Fibroblast of lung (primary cell): ENCODE measurements around the gene ZNF385A. TPM values are rescaled to one million over a fixed set of nuclear protein-coding genes. Genes with fewer than 3 reads are reported as not detected.

Source experiments
- DNase-seq, 2 donors: peaks; one replicate each; pipeline versions ENCODE4 v3.0.0 to v3.0.0-alpha.2; 2010; ENCODE audit warnings: low read depth in 2 of 2
- H2AFZ ChIP-seq: 2 replicates; pipeline ENCODE4 v1.5.1; 2012; ENCODE audit warnings: low read length, control low read depth, inconsistent platforms
- H3K27ac ChIP-seq: 2 replicates; pipeline ENCODE4 v1.5.1; 2011; ENCODE audit warnings: low read length, control low read depth; ENCODE audit not compliant: insufficient read depth
- H3K27me3 ChIP-seq: 2 replicates; pipeline ENCODE4 v1.5.1; 2011; ENCODE audit warnings: mild to moderate bottlenecking, low read length; ENCODE audit not compliant: control insufficient read depth, insufficient read depth
- H3K36me3 ChIP-seq: 2 replicates; pipeline ENCODE4 v1.5.1; 2011; ENCODE audit warnings: low read length; ENCODE audit not compliant: control insufficient read depth, insufficient read depth
- H3K4me1 ChIP-seq: 2 replicates; pipeline ENCODE4 v1.5.1; 2011; ENCODE audit warnings: low read length; ENCODE audit not compliant: control insufficient read depth, insufficient read depth; ENCODE audit errors: extremely low read depth
- H3K4me2 ChIP-seq: 2 replicates; pipeline ENCODE4 v1.5.1; 2011; ENCODE audit warnings: low read length, control low read depth; ENCODE audit not compliant: insufficient read depth; ENCODE audit errors: extremely low read depth
- H3K4me3 ChIP-seq, 4 experiments: fragments of 200-600 bp in 1 of 4; sonication (generic) in 1 of 4; replicated peaks in 1 of 4; 2 replicates each; pipeline ENCODE4 v1.5.1; 2011 to 2016; ENCODE audit warnings: low read length in 4 of 4, low read depth in 3 of 4, mild to moderate bottlenecking in 3 of 4, control low read depth in 2 of 4, inconsistent platforms in 1 of 4, mixed read lengths in 1 of 4; ENCODE audit not compliant: insufficient read depth in 1 of 4; ENCODE audit errors: control extremely low read depth in 1 of 4
- H3K79me2 ChIP-seq: 2 replicates; pipeline ENCODE4 v1.5.1; 2012; ENCODE audit warnings: mild to moderate bottlenecking, low read length, inconsistent platforms; ENCODE audit not compliant: control insufficient read depth, insufficient read depth
- H3K9ac ChIP-seq: 2 replicates; pipeline ENCODE4 v1.5.1; 2011; ENCODE audit warnings: mild to moderate bottlenecking, low read length, control low read depth; ENCODE audit not compliant: insufficient read depth
- H3K9me3 ChIP-seq: 2 replicates; pipeline ENCODE4 v1.5.1; 2012; ENCODE audit warnings: low read depth, low read length; ENCODE audit not compliant: control insufficient read depth, insufficient read depth
- H4K20me1 ChIP-seq: 2 replicates; pipeline ENCODE4 v1.5.1; 2011; ENCODE audit warnings: low read length; ENCODE audit not compliant: control insufficient read depth, insufficient read depth; ENCODE audit errors: extremely low read depth
- CTCF ChIP-seq, 2 donors: IDR thresholded peaks in 1 of 2; conservative IDR thresholded peaks in 1 of 2; 1 replicate in 1 of 2; 2 replicates in 1 of 2; pipeline ENCODE4 v1.5.1; 2011 to 2012; ENCODE audit warnings: low read length in 2 of 2, control low read depth in 1 of 2, inconsistent platforms in 1 of 2, low read depth in 1 of 2, mild to moderate bottlenecking in 1 of 2
- EZH2 ChIP-seq: IDR thresholded peaks from 2 replicates; pipeline ENCODE4 v1.5.1; 2012; ENCODE audit warnings: low read length, control low read depth, mild to moderate bottlenecking; ENCODE audit errors: missing control alignments
- polyA plus RNA-seq, 2 donors: library from polyadenylated mRNA; depleted of rRNA in 1 of 2; stranded (reverse) in 1 of 2; unstranded in 1 of 2; fragments of >200 nt; gene quantifications; 2 replicates each; pipeline ENCODE4 v1.2.1, GENCODE V29; 2011 to 2012; ENCODE audit warnings: missing spikeins in 1 of 2
- total RNA-seq: library from RNA; depleted of rRNA; stranded (reverse); fragments of >200 nt; gene quantifications from 2 replicates; pipeline ENCODE4 v1.2.1, GENCODE V29; 2014

Gene ZNF385A
- total and polyA plus RNA-seq, 2 donors (not counting 1 experiment from before 2014, with no cell fraction given) = 0.69 to 3.3 TPM

GRCh38 chr12:54392485-54393206, 8.1 kb upstream of the ZNF385A start:
- Histone ChIP-seq H3K27me3 (no peaks in the 10 kb centered on the region), H3K9ac (no peak overlapping the region), H3K9me3 (no peaks in the 10 kb centered on the region), H3K4me2 (no peak overlapping the region), H3K79me2 (no peaks in the 10 kb centered on the region), H3K36me3 (peaks cover 12% of the 10 kb centered on the region), H3K4me1 (no peaks in the 10 kb centered on the region), H3K27ac (no peak overlapping the region), H3K4me3 (no peak overlapping the region), H4K20me1 (no peaks in the 10 kb centered on the region), H2AFZ (no peak overlapping the region)
- TF ChIP-seq EZH2 (no peak), CTCF (conservative IDR thresholded peaks at IDR 0.05 in 1 of 2, IDR thresholded peaks at IDR 0.05 in 1 of 2; ENCODE audit: low read depth in 1 of 2, low read length in 2 of 2) (no peak)
- no peak for DNase-seq

DNA sequence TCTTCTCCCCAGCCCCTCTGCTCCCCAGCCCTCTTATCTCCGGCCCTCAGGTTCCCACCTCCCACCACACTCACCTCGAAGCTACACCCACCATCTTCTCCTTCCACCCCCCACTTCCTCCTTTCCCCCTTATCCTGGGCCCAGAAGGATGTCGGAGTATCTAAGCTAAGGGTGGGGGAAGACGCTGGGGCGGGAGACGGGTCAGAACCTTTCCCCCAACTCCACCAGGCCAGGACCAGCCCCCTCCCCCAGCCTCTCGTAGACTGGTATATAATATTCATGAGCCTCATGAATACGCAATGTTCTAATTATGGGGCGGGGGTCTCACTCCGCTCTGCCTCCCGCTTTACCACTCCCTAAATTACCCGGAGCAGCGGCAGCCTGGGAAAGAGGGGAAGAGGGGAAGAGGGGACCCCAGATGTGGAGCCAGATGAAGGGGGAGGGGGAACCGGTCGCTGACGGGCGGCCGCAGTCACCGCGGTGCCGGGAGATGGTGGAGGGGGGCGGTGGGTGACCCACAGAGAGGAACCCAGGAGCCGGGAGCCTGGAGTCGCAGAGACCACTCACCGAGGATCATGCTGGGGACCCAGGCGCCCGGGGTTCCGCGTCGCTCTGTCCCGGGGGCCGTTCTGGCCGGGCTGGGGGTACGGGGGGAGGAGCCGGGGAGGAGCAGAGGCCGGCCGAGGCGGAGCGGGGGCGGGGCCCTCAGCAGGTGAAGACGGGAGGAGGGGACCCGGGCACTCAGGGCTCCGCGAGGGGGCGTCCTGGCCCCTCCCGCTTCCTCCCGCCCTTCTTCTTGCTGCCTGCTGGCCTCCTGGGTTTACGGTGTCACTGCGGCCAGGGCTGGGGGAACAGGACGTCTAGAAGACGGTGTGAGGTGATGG, 6.4 kb upstream of the ZNF385A start:
- Histone ChIP-seq H3K9me3 (no peaks in the 10 kb centered on the region), H3K4me1 (no peaks in the 10 kb centered on the region), H4K20me1 (no peaks in the 10 kb centered on the region), H3K27ac (no peak overlapping the region), H3K4me3 (no peak overlapping the region), H3K9ac (no peak overlapping the region), H2AFZ (no peak overlapping the region), H3K4me2 (no peak overlapping the region), H3K36me3 (peaks cover 1% of the 10 kb centered on the region), H3K27me3 (no peaks in the 10 kb centered on the region), H3K79me2 (no peaks in the 10 kb centered on the region)
- DNase-seq = no peak
- TF ChIP-seq EZH2 (no peak), CTCF (conservative IDR thresholded peaks at IDR 0.05 in 1 of 2, IDR thresholded peaks at IDR 0.05 in 1 of 2; ENCODE audit: low read depth in 1 of 2, low read length in 2 of 2) (no peak)

GRCh38 chr12:54390176-54390667, 5.7 kb upstream of the ZNF385A start:
- Histone ChIP-seq H2AFZ (no peak overlapping the region), H3K4me2 (no peak overlapping the region), H3K36me3 (no peaks in the 10 kb centered on the region), H4K20me1 (no peaks in the 10 kb centered on the region), H3K4me3 (no peak overlapping the region), H3K27me3 (no peaks in the 10 kb centered on the region), H3K4me1 (no peaks in the 10 kb centered on the region), H3K9ac (no peak overlapping the region), H3K27ac (no peak overlapping the region), H3K79me2 (no peaks in the 10 kb centered on the region), H3K9me3 (no peaks in the 10 kb centered on the region)
- no peak for TF ChIP-seq CTCF (conservative IDR thresholded peaks at IDR 0.05 in 1 of 2, IDR thresholded peaks at IDR 0.05 in 1 of 2; ENCODE audit: low read depth in 1 of 2, low read length in 2 of 2)
- DNase-seq = no peak
